Sigmoid colon (tissue), 4 donors: ENCODE results near the gene RGS8.

Source experiments
- CTCF ChIP-seq, 4 experiments: fragments of 450-650 bp in 3 of 4; fragments of 200-600 bp in 1 of 4; IDR thresholded peaks; one replicate each; pipeline ENCODE4 v1.5.1; 2016 to 2019; ENCODE audit warnings: antibody characterized with exemption in 4 of 4, mild to moderate bottlenecking in 3 of 4, moderate library complexity in 2 of 4
- POLR2AphosphoS5 ChIP-seq, 4 donors: sonication (generic); formaldehyde crosslinking; IDR thresholded peaks; one replicate each; pipeline ENCODE4 v1.6.1; 2017; ENCODE audit warnings: antibody characterized with exemption in 4 of 4

GRCh38 chr1:182709225-182709764 is 24.9 kb upstream of the RGS8 start:
- TF ChIP-seq CTCF (IDR thresholded peaks at IDR 0.05) (no peak), POLR2AphosphoS5 (IDR thresholded peaks at IDR 0.05) (no peak)
